RCC 7860 (cell line): ENCODE results near the gene DYNLL1.

Experiments
- DNase-seq: peaks from one replicate; pipeline ENCODE4 v3.0.0-alpha.2; 2015; ENCODE audit warnings: low spot score
- FAIRE-seq: peaks from 2 replicates; lab custom pipeline; 2012; peaks lifted over from hg19 to GRCh38; lab: Jason Lieb, UNC

The DYNLL1 gene

DNA sequence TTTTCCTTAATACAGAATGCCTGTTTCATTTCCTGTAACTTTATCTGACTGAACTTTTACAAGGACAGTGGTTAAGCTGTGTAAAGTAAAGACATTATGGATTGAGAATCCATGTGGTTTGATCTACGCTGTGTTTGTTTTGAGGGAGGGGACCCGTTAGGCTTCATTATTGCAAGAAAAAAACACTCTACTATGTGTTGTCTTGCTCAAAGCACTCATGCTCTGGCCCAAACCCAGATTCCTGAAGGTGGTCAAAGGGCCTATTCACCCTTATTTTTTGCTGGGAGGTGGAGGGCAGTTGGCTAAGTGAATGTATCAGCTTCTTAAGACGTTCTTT is 50.1 kb downstream of the DYNLL1 start:
- FAIRE-seq (no peak), DNase-seq (no peak)
